HG03575 (cell line): Measurements from ENCODE around the gene LMF2.

Experiments used
- ATAC-seq: cut with Tn5 transposase; IDR thresholded peaks from one replicate; pipeline ENCODE4 v1.9.1; 2021; ENCODE audit not compliant: unreplicated experiment, insufficient number of reproducible peaks, low FRiP score; ENCODE audit errors: extremely low read depth

Gene LMF2

GRCh38 chr22:50486561-50487289, 20.8 kb downstream of the LMF2 start, which contains the start of gene MIOX:
TSS of gene MIOX (plus strand) at chr22:50486859. CDS start at chr22:50486898, 39 bp downstream.
- ATAC-seq = no peak

DNA sequence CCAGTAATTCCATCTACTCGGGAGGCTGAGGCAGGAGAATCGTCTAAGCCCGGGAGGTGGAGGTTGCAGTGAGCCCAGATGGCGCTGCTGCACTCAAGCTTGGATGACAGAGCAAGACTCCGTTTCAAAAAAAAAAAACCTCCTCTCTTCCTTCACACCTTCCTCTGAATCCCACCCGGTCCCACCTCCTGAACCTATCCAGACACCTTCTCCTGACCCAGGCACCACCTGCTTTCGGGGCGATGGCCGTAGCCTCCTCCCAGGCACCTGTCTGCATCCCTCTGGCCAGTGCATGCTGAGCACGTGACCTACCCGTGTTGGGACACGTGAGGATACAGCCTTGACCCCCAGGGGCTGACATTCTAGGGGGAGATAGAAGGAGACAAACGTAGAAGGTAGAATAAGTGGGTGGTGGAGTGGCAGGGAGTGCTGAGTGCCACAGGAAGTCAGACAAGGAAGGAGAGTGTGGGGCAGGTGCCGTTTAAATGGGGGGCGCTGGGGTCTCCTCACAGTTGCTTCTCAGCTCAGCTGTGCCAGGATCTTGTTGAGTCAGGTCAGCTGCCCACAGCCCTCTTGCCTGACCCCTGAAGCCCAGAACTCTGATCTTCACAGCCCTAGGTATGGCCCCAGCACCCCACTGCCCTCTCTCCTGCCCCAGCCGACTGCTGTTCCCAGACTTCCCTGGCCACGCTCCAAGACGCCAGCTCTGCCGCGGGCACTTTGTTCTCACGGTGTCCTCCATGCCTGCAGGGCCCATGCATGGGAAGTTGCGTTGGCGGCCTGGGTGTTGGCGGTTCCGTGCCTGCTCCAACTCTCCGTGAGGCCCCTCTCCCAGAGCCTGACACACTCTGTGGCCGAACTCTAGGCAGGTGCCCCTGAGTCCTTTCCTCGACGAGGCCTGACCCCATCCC, 22.0 kb downstream of the LMF2 start:
- ATAC-seq = no peak

- no peak for ATAC-seq
These were observed 23.3 kb downstream of the LMF2 start for GRCh38 chr22:50483977-50484853.

- no peak for ATAC-seq
These were observed 23.9 kb downstream of the LMF2 start for GRCh38 chr22:50483556-50483955.

DNA sequence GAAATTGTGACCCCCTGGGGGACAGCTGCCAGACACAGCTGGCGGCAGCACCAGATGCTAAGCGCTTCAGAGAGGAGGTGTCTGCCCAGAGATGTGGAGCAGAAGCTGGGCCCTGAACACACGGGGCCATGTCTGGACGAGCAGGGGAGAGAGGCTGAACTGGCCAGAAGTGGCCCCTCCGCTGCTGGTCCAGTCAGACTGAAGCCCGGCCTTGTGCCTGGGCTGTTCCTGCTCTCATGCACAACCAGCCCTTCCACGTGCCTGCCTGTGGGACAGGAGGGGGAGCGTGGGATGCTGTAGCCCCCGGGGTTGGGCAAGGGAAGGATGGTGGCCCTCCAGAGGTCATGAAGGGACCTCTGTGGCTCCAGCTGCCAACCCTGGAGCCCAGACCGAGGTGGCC, 24.4 kb downstream of the LMF2 start:
- no peak for ATAC-seq

DNA sequence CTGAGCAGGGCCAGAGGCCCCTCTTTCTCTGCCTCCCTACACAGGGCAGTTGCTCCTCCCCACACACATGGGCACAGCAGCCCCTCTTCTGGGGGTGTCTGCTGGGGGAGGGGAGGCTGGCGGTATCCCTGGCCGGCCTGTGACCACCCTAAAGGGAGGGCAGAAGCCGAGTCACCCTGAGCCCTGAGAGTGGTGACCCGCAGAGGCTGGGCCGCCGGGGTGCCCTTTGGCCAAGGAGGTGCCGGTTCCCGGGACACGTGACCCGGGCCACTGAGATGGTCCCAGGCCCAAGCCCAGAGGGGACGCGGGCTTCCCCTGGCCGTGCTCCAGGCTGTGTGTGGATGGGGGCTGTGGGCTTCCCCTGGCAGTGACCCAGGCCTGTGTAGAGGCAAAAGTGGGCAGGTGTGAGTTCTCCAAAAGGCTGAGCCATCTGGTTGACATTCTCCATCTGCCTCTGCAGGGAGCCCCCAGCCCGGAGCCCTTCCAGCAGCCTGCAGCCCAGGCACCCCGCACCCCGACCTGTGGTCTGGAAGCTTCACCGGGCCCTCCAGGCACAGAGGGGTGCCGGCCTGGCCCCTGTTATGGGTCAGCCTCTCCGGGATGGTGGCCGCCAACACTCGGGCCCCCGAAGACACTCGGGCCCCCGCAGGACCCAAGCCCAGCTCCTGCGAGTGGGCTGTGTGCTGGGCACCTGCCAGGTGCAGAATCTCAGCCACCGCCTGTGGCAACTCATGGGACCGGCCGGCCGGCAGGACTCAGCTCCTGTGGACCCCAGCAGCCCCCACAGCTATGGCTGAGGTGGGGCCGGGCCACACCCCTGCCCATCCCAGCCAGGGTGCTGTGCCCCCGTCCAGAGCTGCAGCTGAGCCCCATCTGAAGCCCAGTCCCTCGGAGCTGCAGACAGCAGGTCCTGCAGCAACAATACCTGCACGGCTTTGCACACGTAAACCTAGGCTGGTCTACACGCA, 25.1 kb downstream of the LMF2 start:
- no peak for ATAC-seq

GRCh38 chr22:50481440-50482106, 25.9 kb downstream of the LMF2 start, which contains the start of gene ADM2:
TSS of gene ADM2 (plus strand) at chr22:50481543. CDS start at chr22:50481848, 305 bp downstream.
- no peak for ATAC-seq

- ATAC-seq = no peak
These were observed 26.5 kb downstream of the LMF2 start for GRCh38 chr22:50481045-50481439.

DNA sequence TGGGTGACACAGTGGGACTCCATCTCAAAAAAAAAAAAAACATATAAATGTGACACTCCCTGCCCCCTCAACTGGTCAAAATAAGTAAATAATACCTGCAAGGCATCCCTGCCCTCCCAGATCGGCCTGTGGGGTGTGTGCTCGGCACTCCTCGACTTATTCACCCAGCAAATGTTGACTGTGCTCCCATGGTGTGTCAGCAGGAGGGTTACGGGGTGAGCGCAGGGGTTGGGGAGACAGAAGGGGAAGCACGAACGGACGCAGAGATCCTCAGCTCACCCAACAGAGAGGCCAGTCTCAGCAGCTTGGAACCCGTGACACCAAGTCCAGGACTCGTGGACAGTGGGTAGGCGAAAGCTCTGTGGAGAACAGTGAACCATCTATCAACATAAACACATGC, 27.8 kb downstream of the LMF2 start:
- no peak for ATAC-seq

GRCh38 chr22:50477923-50478322, 29.6 kb downstream of the LMF2 start:
- no peak for ATAC-seq

DNA sequence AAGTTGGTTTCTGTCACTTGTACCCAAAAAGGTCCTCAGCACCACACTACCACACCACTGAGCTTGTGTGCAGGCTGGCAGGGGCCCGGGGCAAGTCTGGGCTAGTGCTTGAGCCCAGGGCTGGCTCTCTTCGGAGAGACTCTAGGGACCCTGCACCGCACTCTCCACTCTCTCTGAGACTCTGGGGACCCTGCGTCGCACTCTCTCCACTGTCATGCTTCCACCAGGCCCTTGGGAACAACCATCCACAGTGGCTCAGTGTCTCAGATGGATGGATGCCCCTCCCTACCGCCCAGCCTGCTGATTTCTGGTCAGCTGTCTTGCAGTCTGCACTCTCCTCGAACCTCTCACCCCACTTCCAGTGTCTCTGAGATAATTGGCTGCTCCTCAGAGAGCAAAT, 30.6 kb downstream of the LMF2 start:
- no peak for ATAC-seq

- no peak for ATAC-seq
These were observed 31.9 kb downstream of the LMF2 start for GRCh38 chr22:50475652-50476002.

DNA sequence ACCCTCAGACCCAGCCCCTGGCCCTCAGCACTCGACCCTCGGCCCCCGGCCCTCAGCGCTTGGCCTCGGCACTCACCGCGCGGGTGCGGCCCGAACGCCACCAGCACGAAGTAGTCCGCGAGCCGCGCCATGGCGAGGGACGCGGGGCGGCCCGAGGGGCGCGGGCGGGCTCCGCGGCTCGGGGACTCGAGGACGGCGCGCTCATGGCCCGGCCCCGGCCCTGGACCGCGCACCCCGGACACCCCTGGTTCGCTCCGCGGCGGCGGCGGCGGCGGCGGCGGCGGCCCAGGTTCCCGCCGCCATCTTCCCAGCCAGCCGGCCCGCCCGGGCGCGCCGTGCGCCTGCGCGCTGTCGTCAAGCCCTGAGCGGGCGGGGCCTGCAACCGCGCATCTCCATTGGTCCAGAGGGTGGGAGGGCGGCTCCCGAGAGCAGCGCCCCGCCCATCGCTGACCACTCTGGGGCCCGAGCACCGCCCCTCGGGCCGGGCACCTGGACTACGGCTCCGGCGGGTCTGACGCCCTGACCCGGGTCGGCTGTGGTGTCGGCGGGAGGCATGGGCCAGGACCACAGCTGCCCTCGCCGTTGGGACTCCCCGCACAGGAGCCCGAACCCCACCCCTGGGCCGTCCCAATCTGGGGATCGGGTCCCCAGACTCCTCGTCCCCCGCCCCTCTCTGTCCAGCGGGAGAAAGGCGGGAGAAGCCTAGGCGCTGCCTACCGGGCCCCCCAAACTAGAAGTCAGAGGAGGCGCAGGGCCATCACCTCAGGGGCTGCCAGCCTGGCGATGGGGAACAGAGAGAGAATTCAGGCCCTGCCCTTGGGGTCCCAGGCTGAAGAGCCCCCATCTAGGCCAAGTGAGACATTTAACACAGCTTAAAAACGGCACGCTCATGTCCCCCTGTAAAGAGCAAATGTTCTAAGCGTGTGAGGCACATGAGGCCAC, 32.5 kb downstream of the LMF2 start, which contains the start of gene SBF1:
SBF1 (minus strand) TSS at position 326 of the 942 bp plus-strand sequence; CDS start at position 131, 195 bp downstream.
- no peak for ATAC-seq

- no peak for ATAC-seq
These were observed 33.4 kb downstream of the LMF2 start for GRCh38 chr22:50473855-50474671.

GRCh38 chr22:50473088-50473487, 34.4 kb downstream of the LMF2 start:
- no peak for ATAC-seq

DNA sequence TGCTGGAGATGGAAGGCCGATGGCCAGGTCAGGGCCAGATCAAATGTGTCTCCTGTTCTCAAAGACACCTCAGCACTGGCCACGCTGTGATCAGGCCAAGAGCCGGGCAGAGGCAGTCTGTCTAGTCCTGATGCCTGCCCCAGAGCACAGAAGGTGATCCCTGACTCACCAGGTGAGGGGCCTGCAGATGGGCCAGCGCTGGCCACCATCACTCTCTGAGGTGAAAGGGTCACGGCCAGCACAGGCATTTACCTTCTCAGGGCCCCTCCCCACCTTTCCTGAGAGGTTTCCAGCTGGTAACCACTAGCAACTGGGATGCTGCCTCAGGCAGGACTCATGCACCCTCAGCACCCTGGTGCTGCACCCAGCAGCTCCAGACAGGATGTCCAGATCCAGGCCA, 35.5 kb downstream of the LMF2 start:
- no peak for ATAC-seq
